Retina (tissue), 1 donor: ENCODE data around the gene TRAK1.
A peak's percentile ranks its signal among the peaks of the same experiment; 100 is the strongest.

ENCODE experiments used
- DNase-seq: peaks from one replicate; pipeline ENCODE4 v3.0.0-alpha.2; 2016

The TRAK1 gene

GRCh38 chr3:42257007-42257406 lies 165.8 kb downstream of the TRAK1 start:
- no peak for DNase-seq

- peak; percentile 11 for DNase-seq
Measured at GRCh38 chr3:42262525-42262924, 171.4 kb downstream of the TRAK1 start.

- peak; percentile 71 for DNase-seq
Measured at GRCh38 chr3:42263354-42264346, 172.5 kb downstream of the TRAK1 start.

GRCh38 chr3:42264399-42265058 lies 173.4 kb downstream of the TRAK1 start:
- DNase-seq, result peak; percentile 62

- DNase-seq, result peak; percentile 34
Measured at GRCh38 chr3:42265059-42265991, 174.2 kb downstream of the TRAK1 start.

- DNase-seq, result no peak
Measured at GRCh38 chr3:42266085-42266484, 174.9 kb downstream of the TRAK1 start, which contains the start of gene CCK. TSS of gene CCK (minus strand) at chr3:42266185. CDS start at chr3:42263630, 2,555 bp downstream.

- DNase-seq, result no peak
Measured at GRCh38 chr3:42267878-42268277, 176.7 kb downstream of the TRAK1 start.

- no peak for DNase-seq
Measured at GRCh38 chr3:42269647-42270046, 178.5 kb downstream of the TRAK1 start.

GRCh38 chr3:42270561-42270960 lies 179.4 kb downstream of the TRAK1 start:
- no peak for DNase-seq

- DNase-seq, result no peak
Measured at GRCh38 chr3:42271786-42272185, 180.6 kb downstream of the TRAK1 start.

GRCh38 chr3:42273361-42273760 lies 182.2 kb downstream of the TRAK1 start:
- no peak for DNase-seq

- no peak for DNase-seq
Measured at GRCh38 chr3:42274266-42274665, 183.1 kb downstream of the TRAK1 start.

GRCh38 chr3:42275217-42275616 lies 184.1 kb downstream of the TRAK1 start:
- DNase-seq, result no peak
